Measurements from ENCODE around the gene CSAD. TPM values are rescaled to one million over a fixed set of nuclear protein-coding genes. Genes with fewer than 3 reads are reported as not detected.

The CSAD gene
- total RNA-seq, 1 donor: 9.4 TPM

DNA sequence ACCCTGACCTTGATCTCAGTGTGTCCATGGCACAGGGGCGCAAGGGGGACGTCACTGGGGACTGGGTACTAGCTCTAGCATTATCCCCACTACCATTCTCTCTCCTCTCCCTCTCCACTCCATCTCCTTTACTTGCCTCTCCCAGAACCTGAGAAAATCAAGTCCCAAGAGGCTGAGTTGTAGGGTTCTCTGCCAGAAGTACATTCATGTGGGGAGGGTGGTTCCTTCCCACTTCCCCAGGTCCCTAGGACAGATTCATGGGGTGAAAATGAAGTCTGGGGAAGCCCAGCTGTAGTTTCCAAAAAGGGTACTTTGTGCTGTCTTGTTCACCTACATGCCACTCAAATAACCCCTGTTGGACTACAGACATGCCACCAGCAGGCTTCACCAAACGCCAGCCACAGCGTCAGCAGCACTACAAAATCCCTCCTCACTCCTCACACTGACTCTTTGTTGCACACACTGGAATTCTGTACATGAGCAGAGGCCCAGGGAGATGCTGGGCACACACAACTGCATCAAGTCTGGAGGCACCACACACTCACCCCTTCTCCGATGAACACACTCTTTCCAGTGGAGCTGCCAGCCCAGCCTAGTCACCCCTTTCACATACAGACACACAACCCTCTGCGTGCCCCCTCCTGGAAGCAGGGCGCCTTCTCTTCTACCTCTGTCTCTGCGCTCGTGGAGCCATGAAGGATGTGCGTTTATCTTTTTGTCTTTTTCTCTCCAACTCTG lies 44.3 kb upstream of the CSAD start:
- H4K20me1 ChIP-seq (ENCODE audit: insufficient read depth, low read length): no peaks in the 10 kb centered on the region
- no peak overlapping the region for H2AFZ ChIP-seq (ENCODE audit: low read length)
- H3K27me3 ChIP-seq (ENCODE audit: insufficient read depth, low read length): no peaks in the 10 kb centered on the region
- no peak overlapping the region for H3K4me3 ChIP-seq (ENCODE audit: insufficient read depth, low read length)
- H3K4me1 ChIP-seq (ENCODE audit: insufficient read depth, low read length): peaks cover 43% of the 10 kb centered on the region
- peak; percentile 89 for DNase-seq (ENCODE audit: insufficient read length, low spot score, missing footprints)
- no peaks in the 10 kb centered on the region for H3K36me3 ChIP-seq (ENCODE audit: insufficient read depth, low read length)
- no peak for TF ChIP-seq CTCF (IDR thresholded peaks at IDR 0.05; ENCODE audit: extremely low read depth, low read depth, low read length)
- no peak overlapping the region for H3K27ac ChIP-seq (ENCODE audit: low read depth, low read length)
- H3K9me3 ChIP-seq (ENCODE audit: low read depth, low read length): no peaks in the 10 kb centered on the region
- no peak overlapping the region for H3K4me2 ChIP-seq (ENCODE audit: insufficient read depth, low read length)
- H3K79me2 ChIP-seq (ENCODE audit: insufficient read depth, low read length): peaks cover 2% of the 10 kb centered on the region

DNA sequence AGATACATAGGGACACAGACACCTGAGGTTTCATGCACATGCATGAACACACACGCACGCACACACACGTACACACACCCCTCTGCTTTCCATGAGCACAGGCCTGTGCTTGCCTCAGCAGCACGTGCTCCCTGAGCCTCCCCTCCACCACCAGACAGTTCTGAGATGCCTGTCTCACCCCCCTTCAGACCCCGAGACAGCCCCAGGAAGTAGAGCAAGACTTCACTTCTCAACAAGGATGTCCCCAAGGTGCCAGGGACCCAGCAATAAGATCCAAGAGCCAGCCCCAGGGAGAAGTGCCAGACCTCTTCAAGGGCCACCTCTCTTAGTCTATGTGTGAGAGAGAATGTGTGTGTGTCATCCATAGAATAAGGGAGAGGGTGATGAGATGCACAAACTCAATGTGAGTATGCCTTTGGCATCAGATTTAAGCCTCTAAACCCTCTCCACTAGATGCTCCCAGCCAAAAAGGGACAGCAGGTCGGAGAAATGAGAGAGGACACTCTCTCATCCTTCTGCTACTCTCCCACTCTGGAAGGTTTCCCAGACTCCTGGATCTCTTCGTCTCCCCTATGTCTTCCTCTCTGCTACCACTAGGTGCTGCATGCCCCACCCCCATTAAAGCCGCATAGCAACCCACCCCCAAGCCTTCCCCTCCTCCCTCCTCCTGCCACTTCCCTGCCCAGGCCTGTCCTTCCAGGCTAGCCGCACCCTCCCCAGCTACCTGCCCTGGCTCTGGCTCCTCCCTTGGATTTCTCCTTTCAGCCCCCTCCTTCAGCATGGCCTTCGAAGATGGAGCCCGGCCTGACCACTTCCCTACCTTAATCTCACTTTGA lies 43.6 kb upstream of the CSAD start:
- no peak overlapping the region for H3K4me2 ChIP-seq (ENCODE audit: insufficient read depth, low read length)
- peak overlapping the region; percentile 17 for H3K27ac ChIP-seq (ENCODE audit: low read depth, low read length)
- peaks cover 8% of the 10 kb centered on the region for H3K79me2 ChIP-seq (ENCODE audit: insufficient read depth, low read length)
- H3K27me3 ChIP-seq (ENCODE audit: insufficient read depth, low read length): no peaks in the 10 kb centered on the region
- no peak for TF ChIP-seq CTCF (IDR thresholded peaks at IDR 0.05; ENCODE audit: extremely low read depth, low read depth, low read length)
- no peaks in the 10 kb centered on the region for H3K36me3 ChIP-seq (ENCODE audit: insufficient read depth, low read length)
- no peaks in the 10 kb centered on the region for H3K9me3 ChIP-seq (ENCODE audit: low read depth, low read length)
- no peak overlapping the region for H2AFZ ChIP-seq (ENCODE audit: low read length)
- peaks cover 43% of the 10 kb centered on the region for H3K4me1 ChIP-seq (ENCODE audit: insufficient read depth, low read length)
- H4K20me1 ChIP-seq (ENCODE audit: insufficient read depth, low read length): no peaks in the 10 kb centered on the region
- peak; percentile 84 for DNase-seq (ENCODE audit: insufficient read length, low spot score, missing footprints)
- H3K4me3 ChIP-seq (ENCODE audit: insufficient read depth, low read length): no peak overlapping the region

DNA sequence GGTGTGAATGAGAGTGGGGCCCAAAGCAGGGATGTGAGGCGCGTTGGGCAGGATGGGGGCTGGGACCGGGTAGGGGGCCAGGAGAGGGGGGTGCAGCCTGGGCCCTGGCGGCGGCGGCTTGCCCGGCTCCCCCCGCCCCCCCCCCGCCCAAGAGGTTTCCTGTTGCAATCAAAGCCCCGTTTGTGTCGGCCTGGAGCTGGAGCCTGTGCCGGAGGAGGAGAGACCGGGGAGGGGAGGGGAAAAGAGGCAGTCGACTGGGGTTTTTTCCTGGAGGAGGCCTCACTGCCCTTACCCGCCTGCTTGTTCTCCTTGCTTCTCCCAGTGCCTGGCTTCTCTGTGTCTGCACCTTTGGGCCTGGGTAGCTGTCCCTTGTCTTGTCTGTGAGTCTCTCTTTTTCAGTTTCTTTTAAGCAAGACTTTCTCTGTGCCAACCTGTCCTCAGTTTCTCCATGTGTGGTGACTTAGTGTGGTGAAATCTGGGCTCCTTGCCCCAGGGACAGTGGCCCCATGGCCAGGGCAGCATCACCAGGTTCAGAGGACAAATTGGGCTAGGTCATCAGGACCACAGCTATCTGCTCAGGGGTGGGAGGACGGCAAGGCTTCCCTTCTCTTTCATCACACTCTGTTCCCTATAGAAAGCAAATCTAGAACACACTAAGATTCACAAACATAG lies 42.8 kb upstream of the CSAD start:
- H2AFZ ChIP-seq (ENCODE audit: low read length): peak overlapping the region; percentile 65
- H3K4me2 ChIP-seq (ENCODE audit: insufficient read depth, low read length): no peak overlapping the region

More for the DNA sequence above, 42.8 kb upstream of the CSAD start:
- Histone ChIP-seq H3K27ac (ENCODE audit: low read depth, low read length) (peak overlapping the region; percentile 17), H3K9me3 (ENCODE audit: low read depth, low read length) (no peaks in the 10 kb centered on the region), H4K20me1 (ENCODE audit: insufficient read depth, low read length) (no peaks in the 10 kb centered on the region), H3K36me3 (ENCODE audit: insufficient read depth, low read length) (no peaks in the 10 kb centered on the region), H3K4me3 (ENCODE audit: insufficient read depth, low read length) (no peak overlapping the region), H3K79me2 (ENCODE audit: insufficient read depth, low read length) (peaks cover 12% of the 10 kb centered on the region), H3K27me3 (ENCODE audit: insufficient read depth, low read length) (no peaks in the 10 kb centered on the region), H3K4me1 (ENCODE audit: insufficient read depth, low read length) (peaks cover 43% of the 10 kb centered on the region)
- TF ChIP-seq CTCF (IDR thresholded peaks at IDR 0.05; ENCODE audit: extremely low read depth, low read depth, low read length): no peak
- peak; percentile 87 for DNase-seq (ENCODE audit: insufficient read length, low spot score, missing footprints)
